ENCODE data around the gene TMEM170A.

GRCh38 chr16:75481475-75481874 is 17.0 kb upstream of the TMEM170A start:
- no peak for TF ChIP-seq CTCF (conservative IDR thresholded peaks at IDR 0.05; ENCODE audit: low read depth, low read length)
- no peak for TF ChIP-seq EZH2phosphoT487 (IDR thresholded peaks at IDR 0.05; ENCODE audit: borderline replicate concordance, low read length)

All from PC-3 (cell line).